ENCODE results near the gene TBC1D9B. TPM values are rescaled to one million over a fixed set of nuclear protein-coding genes. Genes with fewer than 3 reads are reported as not detected.

TBC1D9B gene
- total and polyA plus RNA-seq, 4 experiments from 2014 or later, result 9.3 to 85.0 (median 61.1) TPM

DNA sequence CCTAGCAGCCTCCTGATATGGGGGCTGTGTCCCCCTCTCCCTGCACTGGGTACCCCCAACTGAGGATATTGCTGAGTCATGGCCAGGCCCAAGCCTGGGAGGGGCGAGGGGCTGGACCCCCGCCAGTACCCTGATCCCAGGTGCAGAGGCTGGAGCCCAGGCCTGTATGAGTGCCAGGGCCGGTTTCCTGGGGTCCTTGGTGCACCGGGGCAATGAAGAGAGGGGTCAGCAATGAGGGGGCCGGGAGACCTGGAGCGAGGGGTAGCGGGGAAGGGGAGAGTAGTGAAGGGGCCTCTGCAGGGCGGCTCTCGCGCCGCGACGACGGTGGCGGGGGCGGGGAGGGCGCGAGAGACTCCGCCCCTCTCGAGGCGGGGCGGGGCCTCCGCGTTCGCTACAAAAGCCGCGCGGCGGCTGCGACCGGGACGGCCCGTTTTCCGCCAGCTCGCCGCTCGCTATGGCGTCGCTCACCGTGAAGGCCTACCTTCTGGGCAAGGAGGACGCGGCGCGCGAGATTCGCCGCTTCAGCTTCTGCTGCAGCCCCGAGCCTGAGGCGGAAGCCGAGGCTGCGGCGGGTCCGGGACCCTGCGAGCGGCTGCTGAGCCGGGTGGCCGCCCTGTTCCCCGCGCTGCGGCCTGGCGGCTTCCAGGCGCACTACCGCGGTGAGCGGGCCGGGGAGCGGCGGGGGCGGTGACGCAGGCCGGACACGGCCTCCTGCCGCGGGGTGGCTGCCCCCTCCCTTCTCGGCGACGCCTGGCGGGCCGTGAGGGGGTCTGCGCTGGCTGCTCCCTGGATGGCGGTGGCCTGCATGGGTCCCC, 87.0 kb downstream of the TBC1D9B start, which contains the start of gene SQSTM1:
Gene SQSTM1, plus strand, starts transcription at position 423 of the 815 bp plus-strand sequence. Its CDS starts 32 bp downstream, at position 455.
- Mint-ChIP-seq H3K4me3 (peak within 1 kb of the TSS; percentile 93 to 98 (median 96)), H3K36me3 (peaks cover 17 to 41% of the 10 kb centered on the region in 2 donors), H3K9me3 (peaks cover 0 to 5% (median 0%) of the 10 kb centered on the region in 8 donors), H3K27ac (peak within 1 kb of the TSS; percentile 96 to 99 (median 97)), H3K27me3 (peaks cover 0 to 2% of the 10 kb centered on the region in 2 donors), H3K4me1 (peaks cover 29 to 66% (median 48%) of the 10 kb centered on the region in 4 donors)
- H3K4me3 ChIP-seq (ENCODE audit: low read length in 2 of 2), result peak within 1 kb of the TSS; percentile 50 to 83
- peak; percentile 76 to 85 (median 81) for DNase-seq
- H3K4me1 ChIP-seq (ENCODE audit: insufficient read depth, low read length), result peaks cover 52% of the 10 kb centered on the region
- intact Hi-C loops (cut with micrococcal nuclease), result loop anchor here (1.0 to 2.0 kb wide), 4 partner anchors 14 to 122 kb away; partner anchors contain the start of genes CANX, MAML1, MGAT4B and MRNIP
- ChIA-PET CTCF (ENCODE audit: partially characterized antibody) (interaction anchor here (1.0 to 2.1 kb wide), 3 partner anchors 14 to 25 kb away, joined by 3 to 15 read pairs (median 4); no protein-coding TSS in a partner anchor), POLR2A (ENCODE audit: partially characterized antibody) (interaction anchor here (0.6 to 7.5 kb wide), 18 partner anchors 10 to 261 kb away, joined by 3 to 159 read pairs (median 9); partner anchors contain the start of genes HNRNPH1, LTC4S, MAML1 and MGAT4B)
- peak within 1 kb of the TSS; percentile 99 for H3K27ac ChIP-seq (ENCODE audit: low read depth, low read length)
- no peaks in the 10 kb centered on the region for H3K9me3 ChIP-seq (ENCODE audit: control insufficient read depth in 1 of 2, low read length in 2 of 2)
- H3K36me3 ChIP-seq (ENCODE audit: insufficient read depth, low read length), result peaks cover 34% of the 10 kb centered on the region
- H3K27me3 ChIP-seq (ENCODE audit: insufficient read depth, low read length), result no peaks in the 10 kb centered on the region

DNA sequence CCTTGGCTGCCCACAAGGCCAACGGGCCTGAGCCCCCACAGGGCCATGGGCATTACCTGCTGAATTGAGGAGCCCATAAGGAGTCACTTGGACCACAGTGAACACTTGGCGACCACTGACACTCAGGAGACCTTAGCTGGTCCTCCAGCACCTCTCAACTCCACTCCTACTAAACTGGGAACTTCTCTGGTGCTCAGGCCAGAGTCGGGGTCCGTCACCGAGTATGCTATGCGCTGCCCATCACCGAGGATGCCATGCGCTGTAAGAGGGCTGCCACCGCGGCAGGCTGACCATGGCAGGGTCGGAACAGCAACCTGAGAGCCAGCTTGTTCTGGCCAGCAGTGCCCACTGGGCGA, 87.6 kb downstream of the TBC1D9B start:
- H3K4me3 ChIP-seq (ENCODE audit: low read length in 2 of 2), result peak overlapping the region; percentile 39 to 83
- CTCF ChIA-PET (ENCODE audit: partially characterized antibody), result interaction anchor here (1.0 to 2.1 kb wide), 4 partner anchors 14 to 24 kb away, joined by 3 to 15 read pairs (median 4); no protein-coding TSS in a partner anchor
- POLR2A ChIA-PET (ENCODE audit: partially characterized antibody), result interaction anchor here (0.7 to 7.5 kb wide), 19 partner anchors 9 to 1194 kb away, joined by 3 to 159 read pairs (median 6); partner anchors contain the start of genes CLK4, HNRNPH1, LTC4S and MAML1
- Mint-ChIP-seq H3K27ac (peak overlapping the region; percentile 90 to 97 (median 95)), H3K4me3 (peak overlapping the region; percentile 73 to 88 (median 80)), H3K27me3 (peaks cover 0 to 4% of the 10 kb centered on the region in 2 donors), H3K4me1 (peaks cover 30 to 64% (median 47%) of the 10 kb centered on the region in 4 donors), H3K36me3 (peaks cover 16 to 37% of the 10 kb centered on the region in 2 donors), H3K9me3 (peaks cover 0 to 5% (median 0%) of the 10 kb centered on the region in 8 donors)
- H3K36me3 ChIP-seq (ENCODE audit: insufficient read depth, low read length), result peaks cover 28% of the 10 kb centered on the region
- H3K27me3 ChIP-seq (ENCODE audit: insufficient read depth, low read length), result no peaks in the 10 kb centered on the region
- no peaks in the 10 kb centered on the region for H3K9me3 ChIP-seq (ENCODE audit: control insufficient read depth in 1 of 2, low read length in 2 of 2)
- H3K4me1 ChIP-seq (ENCODE audit: insufficient read depth, low read length), result peaks cover 52% of the 10 kb centered on the region
- no peak for DNase-seq
- intact Hi-C loops (cut with micrococcal nuclease), result loop anchor here (1.0 to 2.0 kb wide), 3 partner anchors 38 to 121 kb away; partner anchors contain the start of genes CANX, MAML1 and MRNIP
- H3K27ac ChIP-seq (ENCODE audit: low read depth, low read length), result peak overlapping the region; percentile 99

DNA sequence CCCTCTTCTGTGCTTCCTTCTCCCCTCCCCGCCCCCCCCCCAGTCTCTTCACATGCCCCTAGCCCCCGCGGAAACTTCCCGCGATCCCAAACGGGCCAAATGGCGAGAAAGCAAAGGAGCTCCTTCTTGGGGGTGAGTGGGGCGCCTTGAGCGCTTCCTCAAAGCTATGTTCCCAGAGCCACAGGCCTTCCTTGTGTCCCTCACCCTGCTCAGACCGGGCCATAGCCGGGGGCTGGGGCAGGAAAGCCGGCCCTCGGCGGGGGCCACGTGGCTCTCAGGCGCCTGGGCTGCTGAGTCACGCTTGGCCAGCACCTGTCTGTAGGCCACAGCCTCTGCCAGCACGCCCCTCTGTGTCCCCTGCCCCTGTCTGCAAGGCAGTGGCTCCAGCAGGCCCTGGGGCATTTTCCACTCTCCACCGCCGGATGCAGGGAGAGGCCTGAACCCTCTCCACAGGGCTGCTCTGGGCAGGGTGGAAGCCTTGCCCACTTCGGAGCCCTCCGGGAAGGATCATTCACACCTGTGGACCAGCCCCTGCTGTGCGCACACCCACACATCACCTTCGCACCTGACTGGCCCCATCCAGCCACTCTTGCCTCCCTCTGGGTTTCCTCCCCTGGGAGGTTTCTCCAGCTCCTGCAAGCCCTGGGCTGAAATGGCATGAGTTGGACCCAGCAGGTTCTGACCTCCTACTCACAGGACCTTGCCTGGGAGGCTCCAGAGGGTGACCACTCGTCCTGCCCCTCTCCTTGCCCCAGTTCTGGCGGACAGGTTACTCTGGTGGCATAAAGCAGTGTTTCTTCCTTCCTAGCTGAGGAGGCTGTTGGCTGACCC, 88.2 kb downstream of the TBC1D9B start:
- POLR2A ChIA-PET (ENCODE audit: partially characterized antibody), result interaction anchor here (0.9 to 7.5 kb wide), 17 partner anchors 9 to 1193 kb away, joined by 3 to 159 read pairs (median 12); partner anchors contain the start of genes CLK4, HNRNPH1, LTC4S and MAML1
- Mint-ChIP-seq H3K4me1 (peaks cover 27 to 58% (median 42%) of the 10 kb centered on the region in 4 donors), H3K4me3 (peak overlapping the region; percentile 73 to 88 (median 80)), H3K27ac (peak overlapping the region; percentile 90 to 97 (median 95)), H3K9me3 (peaks cover 0 to 5% (median 0%) of the 10 kb centered on the region in 8 donors), H3K36me3 (peaks cover 10 to 31% of the 10 kb centered on the region in 2 donors), H3K27me3 (peaks cover 0 to 4% of the 10 kb centered on the region in 2 donors)
- Histone ChIP-seq H3K9me3 (ENCODE audit: control insufficient read depth in 1 of 2, low read length in 2 of 2) (no peaks in the 10 kb centered on the region), H3K4me3 (ENCODE audit: low read length in 2 of 2) (peak overlapping the region in 1 of 2 donors; percentile 83), H3K27me3 (ENCODE audit: insufficient read depth, low read length) (no peaks in the 10 kb centered on the region), H3K27ac (ENCODE audit: low read depth, low read length) (peak overlapping the region; percentile 99), H3K36me3 (ENCODE audit: insufficient read depth, low read length) (peaks cover 22% of the 10 kb centered on the region), H3K4me1 (ENCODE audit: insufficient read depth, low read length) (peaks cover 52% of the 10 kb centered on the region)
- DNase-seq, result peak in 3 of 5 donors; percentile 31 to 70 (median 34)
- CTCF ChIA-PET (ENCODE audit: partially characterized antibody), result interaction anchor here (1.0 to 2.1 kb wide), 4 partner anchors 14 to 18 kb away, joined by 3 to 15 read pairs (median 3); no protein-coding TSS in a partner anchor
- intact Hi-C loops (cut with micrococcal nuclease), result loop anchor here (1.0 to 2.0 kb wide), 3 partner anchors 39 to 121 kb away; partner anchors contain the start of genes CANX, MAML1 and MRNIP

DNA sequence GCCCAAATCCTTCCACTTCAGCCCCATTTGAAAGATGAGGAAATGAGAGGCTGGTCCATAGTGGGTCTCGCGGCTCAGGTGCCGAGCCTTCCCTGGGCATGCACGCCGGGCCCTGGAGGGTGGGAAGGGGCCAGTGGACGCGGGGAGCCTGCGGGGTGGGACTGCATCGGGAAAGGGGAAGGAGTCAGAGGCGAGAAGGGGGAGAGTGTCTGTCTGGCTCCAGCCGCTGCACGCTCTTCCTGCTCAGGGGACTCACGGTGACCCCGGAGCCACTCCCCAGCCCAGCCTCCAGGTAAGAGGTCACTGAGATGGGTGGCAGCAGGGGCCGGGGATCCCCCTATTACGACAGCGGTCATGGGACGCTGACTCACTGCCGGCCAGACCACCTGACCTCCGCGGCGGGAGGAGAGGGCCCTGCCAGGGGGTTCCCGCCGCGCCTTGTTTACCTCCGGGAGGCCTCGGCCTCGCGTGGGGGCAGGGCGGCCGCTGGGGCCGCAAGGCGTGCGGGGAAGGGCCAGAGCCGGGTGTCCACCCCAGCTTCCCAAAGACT, 88.9 kb downstream of the TBC1D9B start:
- peak overlapping the region; percentile 99 for H3K27ac ChIP-seq (ENCODE audit: low read depth, low read length)
- POLR2A ChIA-PET (ENCODE audit: partially characterized antibody), result interaction anchor here (1.5 to 7.5 kb wide), 11 partner anchors 8 to 253 kb away, joined by 3 to 159 read pairs (median 21); partner anchors contain the start of genes HNRNPH1, LTC4S, MAML1 and MGAT4B
- H3K9me3 ChIP-seq (ENCODE audit: control insufficient read depth in 1 of 2, low read length in 2 of 2), result no peaks in the 10 kb centered on the region
- DNase-seq, result peak; percentile 81 to 97 (median 86)
- no peaks in the 10 kb centered on the region for H3K27me3 ChIP-seq (ENCODE audit: insufficient read depth, low read length)
- peaks cover 15% of the 10 kb centered on the region for H3K36me3 ChIP-seq (ENCODE audit: insufficient read depth, low read length)
- H3K27ac Mint-ChIP-seq, result peak overlapping the region; percentile 73 to 96 (median 92)
- H3K4me3 Mint-ChIP-seq, result peak overlapping the region; percentile 78 to 88 (median 82)
- peak overlapping the region in 1 of 2 donors; percentile 45 for H3K4me3 ChIP-seq (ENCODE audit: low read length in 2 of 2)
- peaks cover 26 to 52% (median 38%) of the 10 kb centered on the region in 4 donors for H3K4me1 Mint-ChIP-seq
- peaks cover 0 to 5% (median 0%) of the 10 kb centered on the region in 8 donors for H3K9me3 Mint-ChIP-seq
- H3K36me3 Mint-ChIP-seq, result peaks cover 11 to 30% of the 10 kb centered on the region in 2 donors
- H3K27me3 Mint-ChIP-seq, result peaks cover 0 to 4% of the 10 kb centered on the region in 2 donors
- CTCF ChIA-PET (ENCODE audit: partially characterized antibody), result interaction anchor here (1.1 kb wide), 1 partner anchor 17 kb away, joined by 3 read pairs; no protein-coding TSS in a partner anchor
- peaks cover 46% of the 10 kb centered on the region for H3K4me1 ChIP-seq (ENCODE audit: insufficient read depth, low read length)
- intact Hi-C loops (cut with micrococcal nuclease), result no loop called here

DNA sequence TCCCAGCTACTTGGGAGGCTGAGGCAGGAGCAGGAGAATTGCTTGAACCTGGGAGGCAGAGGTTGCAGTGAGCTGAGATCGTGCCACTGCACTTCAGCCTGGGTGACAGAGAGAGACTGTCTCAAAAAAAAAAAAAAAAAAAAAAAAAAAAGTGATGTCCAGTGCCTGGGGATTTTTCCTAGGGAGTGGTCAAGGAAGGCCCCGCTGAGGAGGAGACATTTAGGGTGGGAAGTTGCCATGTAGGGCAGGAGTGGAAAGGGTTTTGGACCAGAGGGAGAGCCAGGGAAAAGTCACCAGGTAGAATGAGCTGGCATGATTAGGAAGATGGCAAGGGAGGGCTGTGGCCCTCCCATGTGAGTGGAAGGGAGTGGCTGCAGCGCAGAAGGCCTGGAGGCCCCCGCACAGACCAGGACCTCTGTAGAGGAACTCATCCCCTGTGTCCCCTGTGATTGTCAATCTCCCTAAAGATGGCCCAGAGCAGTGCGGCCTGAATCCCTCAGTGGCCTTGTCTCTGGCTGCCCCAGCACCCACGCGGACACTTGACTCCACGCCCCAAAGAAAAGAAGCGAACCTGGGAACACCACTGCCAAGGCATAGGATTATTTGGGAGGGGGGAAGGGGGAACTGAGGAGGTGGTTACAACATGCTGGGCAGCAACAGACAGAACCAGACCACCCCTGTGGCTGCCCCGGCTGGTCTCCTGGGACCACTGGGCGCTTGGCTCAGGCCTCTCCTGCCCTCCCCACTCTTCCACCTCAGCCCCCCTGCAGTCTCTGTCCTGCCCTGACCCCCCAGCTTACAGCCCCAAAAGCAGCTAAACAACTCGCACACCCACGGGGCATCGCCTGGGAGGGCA, 89.6 kb downstream of the TBC1D9B start:
- ChIA-PET POLR2A (ENCODE audit: partially characterized antibody) (interaction anchor here (1.2 to 7.5 kb wide), 3 partner anchors 13 to 39 kb away, joined by 3 to 159 read pairs (median 68); partner anchors contain the start of genes LTC4S and MGAT4B), CTCF (ENCODE audit: partially characterized antibody) (interaction anchor here (1.0 to 1.1 kb wide), 2 partner anchors 16 to 90 kb away, joined by 3 read pairs; no protein-coding TSS in a partner anchor)
- Mint-ChIP-seq H3K27ac (peak overlapping the region; percentile 73 to 96 (median 93)), H3K27me3 (peaks cover 0 to 4% of the 10 kb centered on the region in 2 donors), H3K9me3 (peaks cover 0 to 5% (median 0%) of the 10 kb centered on the region in 8 donors), H3K4me1 (peaks cover 25 to 47% (median 34%) of the 10 kb centered on the region in 4 donors), H3K36me3 (peaks cover 12 to 29% of the 10 kb centered on the region in 2 donors), H3K4me3 (peak overlapping the region; percentile 78 to 88 (median 82))
- H3K27ac ChIP-seq (ENCODE audit: low read depth, low read length), result peak overlapping the region; percentile 99
- no peaks in the 10 kb centered on the region for H3K9me3 ChIP-seq (ENCODE audit: control insufficient read depth in 1 of 2, low read length in 2 of 2)
- peaks cover 46% of the 10 kb centered on the region for H3K4me1 ChIP-seq (ENCODE audit: insufficient read depth, low read length)
- no peak for DNase-seq
- H3K27me3 ChIP-seq (ENCODE audit: insufficient read depth, low read length), result no peaks in the 10 kb centered on the region
- H3K4me3 ChIP-seq (ENCODE audit: low read length in 2 of 2), result peak overlapping the region in 1 of 2 donors; percentile 45
- peaks cover 10% of the 10 kb centered on the region for H3K36me3 ChIP-seq (ENCODE audit: insufficient read depth, low read length)
- intact Hi-C loops (cut with micrococcal nuclease), result no loop called here

All from CD4-positive, alpha-beta memory T cell (primary cell).